Transverse colon (tissue), 1 donor: ENCODE measurements around the gene NAA40.

Source experiments
- EP300 ChIP-seq: sonication (generic); formaldehyde crosslinking; IDR thresholded peaks from one replicate; pipeline ENCODE4 v1.6.1; 2017; ENCODE audit warnings: antibody characterized with exemption, low read depth
- POLR2A ChIP-seq: fragments of 450-650 bp; IDR thresholded peaks from one replicate; pipeline ENCODE4 v1.6.1; 2016; ENCODE audit warnings: antibody characterized with exemption, mild to moderate bottlenecking, moderate library complexity

DNA sequence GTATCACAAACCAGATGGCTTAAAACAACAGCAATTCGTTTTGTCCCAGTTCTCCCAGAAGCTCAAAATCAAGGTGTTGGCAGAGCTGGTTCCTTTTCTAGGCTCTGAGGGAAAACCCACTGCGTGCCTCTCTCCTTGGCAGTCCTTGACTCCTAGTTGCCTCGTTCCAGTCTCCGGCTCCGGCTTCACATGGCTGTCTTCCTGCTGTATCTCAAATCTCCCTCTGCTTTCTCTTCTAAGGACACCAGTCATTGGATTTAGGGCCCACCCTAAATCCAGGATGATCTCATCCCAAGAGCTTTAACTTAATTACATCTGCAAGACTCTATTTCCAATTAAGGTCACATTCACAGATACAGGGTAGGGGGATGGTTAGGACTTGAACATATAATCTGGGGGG lies 9.2 kb upstream of the NAA40 start:
- TF ChIP-seq POLR2A (no peak), EP300 (no peak)
